Lung (tissue), 12 donors: ENCODE data around the gene NDUFAF5. TPM values are rescaled to one million over a fixed set of nuclear protein-coding genes. Genes with fewer than 3 reads are reported as not detected.

Experiments
- ATAC-seq: fragments of 200-7000 bp; cut with Tn5 transposase; one replicate; pipeline ENCODE4 v1.9.1; 2020; ENCODE audit warnings: moderate number of reproducible peaks; ENCODE audit not compliant: insufficient read depth, low FRiP score
- DNase-seq, 3 donors: peaks; one replicate each; pipeline ENCODE4 v3.0.0-alpha.2; 2013 to 2017
- H3K27ac ChIP-seq, 2 donors: one replicate each; pipeline ENCODE4 v1.5.1; 2013; ENCODE audit warnings: mild to moderate bottlenecking in 2 of 2, moderate library complexity in 2 of 2, control low read depth in 1 of 2, inconsistent platforms in 1 of 2, low read depth in 1 of 2, low read length in 1 of 2
- H3K27me3 ChIP-seq, 3 donors: one replicate each; pipeline ENCODE4 v1.5.1; 2013; ENCODE audit warnings: low read length in 2 of 3; ENCODE audit not compliant: control insufficient read depth in 3 of 3, insufficient read depth in 3 of 3
- H3K36me3 ChIP-seq, 4 donors: one replicate each; pipeline ENCODE4 v1.5.1; 2013; ENCODE audit warnings: low read length in 4 of 4, mild to moderate bottlenecking in 1 of 4, moderate library complexity in 1 of 4; ENCODE audit not compliant: control insufficient read depth in 4 of 4, insufficient read depth in 4 of 4
- H3K4me1 ChIP-seq, 5 donors: one replicate each; pipeline ENCODE4 v1.5.1; 2013; ENCODE audit warnings: low read length in 5 of 5, mild to moderate bottlenecking in 2 of 5, moderate library complexity in 1 of 5; ENCODE audit not compliant: control insufficient read depth in 5 of 5, insufficient read depth in 5 of 5
- H3K4me3 ChIP-seq: one replicate; pipeline ENCODE4 v1.5.1; 2013; ENCODE audit warnings: mild to moderate bottlenecking, control low read depth, moderate library complexity
- H3K9ac ChIP-seq, 2 donors: one replicate each; pipeline ENCODE4 v1.5.1; 2013; ENCODE audit warnings: low read length in 2 of 2, control low read depth in 1 of 2; ENCODE audit not compliant: insufficient read depth in 1 of 2
- H3K9me3 ChIP-seq, 4 donors: one replicate each; pipeline ENCODE4 v1.5.1; 2013; ENCODE audit warnings: low read length in 3 of 4, mild to moderate bottlenecking in 1 of 4, moderate library complexity in 1 of 4; ENCODE audit not compliant: control insufficient read depth in 4 of 4, insufficient read depth in 3 of 4
- CTCF ChIP-seq: IDR thresholded peaks from 2 replicates; pipeline ENCODE4 v1.5.1; 2012; ENCODE audit warnings: mild to moderate bottlenecking; ENCODE audit errors: control extremely low read depth, extremely low read depth
- WGBS, 2 donors: extraction: QIAGEN DNeasy Blood & Tissue Kit; methylation state at CpG; one replicate each; pipeline ENCODE4 v1.1.7; 2013; 5-methylcytosine and 5-hydroxymethylcytosine counted together
- polyA plus RNA-seq, 2 donors: library from polyadenylated mRNA; stranded (reverse); fragments of 200-250 nt; gene quantifications; one replicate each; pipeline ENCODE4 v1.2.1, GENCODE V29; 2013
- total RNA-seq, 2 donors: library from RNA; depleted of rRNA in 1 of 2; stranded (reverse); fragments of >200 nt in 1 of 2; gene quantifications; one replicate each; pipeline ENCODE4 v1.2.1, GENCODE V29; 2014 to 2021
- donor health status: control.
- donor health status: control.
- donor health status: Bipolar disorder and iron deficiency.
- donor health status: healthy.
- donor health status: DM: yes; HTN: yes; CAD: no.

Gene NDUFAF5
- total and polyA plus RNA-seq, 4 donors: 11.3 to 29.8 (median 20.2) TPM

GRCh38 chr20:13739731-13740649 lies 44.8 kb upstream of the NDUFAF5 start:
- no peak overlapping the region for H3K4me3 ChIP-seq
- 85 to 89% methylated on average over 3 of the region's 3 CpGs for WGBS, 2 donors
- no peak overlapping the region for H3K9ac ChIP-seq
- DNase-seq: no peak
- ATAC-seq: no peak
- TF ChIP-seq CTCF: no peak
- H3K27me3 ChIP-seq: no peaks in the 10 kb centered on the region
- peaks cover 0 to 23% (median 0%) of the 10 kb centered on the region in 5 donors for H3K4me1 ChIP-seq
- no peak overlapping the region for H3K27ac ChIP-seq
- H3K36me3 ChIP-seq: peaks cover 1 to 27% (median 10%) of the 10 kb centered on the region in 4 donors
- peaks cover 0 to 9% (median 4%) of the 10 kb centered on the region in 4 donors for H3K9me3 ChIP-seq

- Histone ChIP-seq H3K27me3 (no peaks in the 10 kb centered on the region), H3K27ac (no peak overlapping the region), H3K4me3 (no peak overlapping the region), H3K36me3 (peaks cover 1 to 27% (median 10%) of the 10 kb centered on the region in 4 donors), H3K9ac (no peak overlapping the region), H3K4me1 (peaks cover 0 to 11% (median 0%) of the 10 kb centered on the region in 5 donors), H3K9me3 (peaks cover 0 to 9% (median 4%) of the 10 kb centered on the region in 4 donors)
- DNase-seq (no peak), ATAC-seq (no peak)
- 91 to 96% methylated on average over 6 of the region's 6 CpGs for WGBS, 2 donors
- no peak for TF ChIP-seq CTCF
Measured at GRCh38 chr20:13741879-13742278, 42.9 kb upstream of the NDUFAF5 start.

- DNase-seq: no peak
- WGBS, 2 donors: 68 to 81% methylated on average over 1 of the region's 1 CpG
- Histone ChIP-seq H3K27ac (no peak overlapping the region), H3K27me3 (no peaks in the 10 kb centered on the region), H3K9ac (no peak overlapping the region), H3K4me1 (no peaks in the 10 kb centered on the region), H3K9me3 (peaks cover 0 to 9% (median 4%) of the 10 kb centered on the region in 4 donors), H3K4me3 (no peak overlapping the region), H3K36me3 (peaks cover 1 to 27% (median 10%) of the 10 kb centered on the region in 4 donors)
- ATAC-seq: no peak
- TF ChIP-seq CTCF: no peak
Measured at GRCh38 chr20:13744352-13744751, 40.5 kb upstream of the NDUFAF5 start.
